ENCODE results near the gene PSKH1.
A peak's percentile ranks its signal among the peaks of the same experiment; 100 is the strongest.
"Not testable (repeated sequence)": the region's sequence is repeated elsewhere in the genome, so short reads cannot be mapped to it uniquely, and the experiment has no call there.

The PSKH1 gene

DNA sequence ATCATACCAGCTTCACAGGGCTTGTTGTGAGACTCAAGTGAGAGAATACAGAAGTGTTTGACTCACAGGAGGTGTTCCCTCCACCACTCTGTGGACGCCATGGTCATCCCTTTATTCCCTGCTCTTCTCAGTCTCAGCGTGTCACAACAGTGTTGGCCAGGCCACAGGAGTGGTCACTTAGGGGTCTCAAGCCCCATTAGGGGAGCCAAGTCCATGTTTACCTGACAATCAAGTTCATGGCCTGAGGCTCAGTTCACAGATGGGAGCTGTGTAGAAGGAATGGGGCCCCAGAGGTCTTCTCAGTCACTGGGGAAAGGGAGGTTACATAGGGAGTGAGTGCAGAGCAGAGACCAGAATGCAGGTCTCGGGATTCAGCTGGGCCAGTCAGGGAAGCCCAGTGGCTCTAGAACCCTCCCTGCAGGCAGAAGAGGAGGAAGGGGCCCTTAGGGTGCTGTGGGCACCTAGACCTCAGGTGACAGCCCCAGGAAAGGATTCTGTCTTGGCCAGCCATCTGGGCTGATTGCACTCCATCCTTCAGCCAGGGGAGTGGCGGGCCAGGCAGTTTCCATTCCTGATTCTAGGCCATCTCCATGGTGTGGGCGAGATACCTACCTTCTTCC lies 36.0 kb upstream of the PSKH1 start:
- Histone ChIP-seq H3K4me1 (ENCODE audit: control insufficient read depth, insufficient read depth, low read length) (peaks cover 30% of the 10 kb centered on the region), H3K27me3 (ENCODE audit: control insufficient read depth, insufficient read depth, low read length) (no peaks in the 10 kb centered on the region), H3K9me3 (ENCODE audit: control insufficient read depth, insufficient read depth, low read length) (no peaks in the 10 kb centered on the region), H3K36me3 (ENCODE audit: control insufficient read depth, insufficient read depth, low read length) (peaks cover 31% of the 10 kb centered on the region), H3K4me3 (ENCODE audit: low read depth, low read length) (no peak overlapping the region), H3K27ac (ENCODE audit: low read depth, low read length) (peak overlapping the region; percentile 87), H3K9ac (ENCODE audit: low read depth, low read length) (no peak overlapping the region)

DNA sequence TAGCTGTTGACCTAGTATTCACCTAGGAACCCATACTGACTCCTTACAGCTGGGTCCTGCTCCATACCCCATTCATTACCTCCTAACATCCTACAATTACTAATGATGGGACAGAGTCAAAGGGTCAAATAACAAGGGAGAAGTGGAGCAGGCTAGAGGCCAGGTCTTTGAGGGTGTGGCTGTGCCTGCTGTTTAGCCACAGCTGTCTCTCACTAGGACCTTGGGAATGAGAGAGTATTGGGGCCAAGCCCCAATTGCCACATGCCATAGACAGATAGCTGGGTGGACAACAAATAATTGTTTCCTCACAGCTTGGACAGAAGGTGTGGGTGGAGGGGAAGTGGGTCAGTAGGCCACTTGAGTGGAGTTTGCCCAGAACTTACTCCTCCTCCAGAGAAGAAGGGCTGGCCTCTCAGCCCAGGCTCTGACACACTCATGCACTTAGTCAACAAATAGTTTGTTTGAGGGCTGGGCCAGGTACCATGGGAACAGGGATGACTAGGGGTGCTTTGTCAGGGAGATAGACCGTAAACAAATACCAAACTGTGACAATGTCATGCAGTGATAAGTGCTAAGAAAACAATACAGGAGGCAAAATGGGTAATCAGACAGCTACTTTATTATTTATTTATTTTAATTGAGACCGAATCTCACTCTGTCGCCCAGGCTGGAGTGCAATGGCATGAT lies 35.4 kb upstream of the PSKH1 start:
- Histone ChIP-seq H3K9me3 (ENCODE audit: control insufficient read depth, insufficient read depth, low read length) (no peaks in the 10 kb centered on the region), H3K27me3 (ENCODE audit: control insufficient read depth, insufficient read depth, low read length) (no peaks in the 10 kb centered on the region), H3K36me3 (ENCODE audit: control insufficient read depth, insufficient read depth, low read length) (peaks cover 33% of the 10 kb centered on the region), H3K4me1 (ENCODE audit: control insufficient read depth, insufficient read depth, low read length) (peaks cover 30% of the 10 kb centered on the region), H3K9ac (ENCODE audit: low read depth, low read length) (peak overlapping the region; percentile 11; the same call in 1 of the 2 replicates), H3K27ac (ENCODE audit: low read depth, low read length) (peak overlapping the region; percentile 87), H3K4me3 (ENCODE audit: low read depth, low read length) (peak overlapping the region; percentile 34)

GRCh38 chr16:67858500-67858899 lies 34.6 kb upstream of the PSKH1 start:
- Histone ChIP-seq H3K9ac (ENCODE audit: low read depth, low read length) (no peak overlapping the region), H3K27me3 (ENCODE audit: control insufficient read depth, insufficient read depth, low read length) (no peaks in the 10 kb centered on the region), H3K4me1 (ENCODE audit: control insufficient read depth, insufficient read depth, low read length) (peaks cover 30% of the 10 kb centered on the region), H3K27ac (ENCODE audit: low read depth, low read length) (peak overlapping the region; percentile 77), H3K36me3 (ENCODE audit: control insufficient read depth, insufficient read depth, low read length) (peaks cover 36% of the 10 kb centered on the region), H3K4me3 (ENCODE audit: low read depth, low read length) (no peak overlapping the region), H3K9me3 (ENCODE audit: control insufficient read depth, insufficient read depth, low read length) (no peaks in the 10 kb centered on the region)

DNA sequence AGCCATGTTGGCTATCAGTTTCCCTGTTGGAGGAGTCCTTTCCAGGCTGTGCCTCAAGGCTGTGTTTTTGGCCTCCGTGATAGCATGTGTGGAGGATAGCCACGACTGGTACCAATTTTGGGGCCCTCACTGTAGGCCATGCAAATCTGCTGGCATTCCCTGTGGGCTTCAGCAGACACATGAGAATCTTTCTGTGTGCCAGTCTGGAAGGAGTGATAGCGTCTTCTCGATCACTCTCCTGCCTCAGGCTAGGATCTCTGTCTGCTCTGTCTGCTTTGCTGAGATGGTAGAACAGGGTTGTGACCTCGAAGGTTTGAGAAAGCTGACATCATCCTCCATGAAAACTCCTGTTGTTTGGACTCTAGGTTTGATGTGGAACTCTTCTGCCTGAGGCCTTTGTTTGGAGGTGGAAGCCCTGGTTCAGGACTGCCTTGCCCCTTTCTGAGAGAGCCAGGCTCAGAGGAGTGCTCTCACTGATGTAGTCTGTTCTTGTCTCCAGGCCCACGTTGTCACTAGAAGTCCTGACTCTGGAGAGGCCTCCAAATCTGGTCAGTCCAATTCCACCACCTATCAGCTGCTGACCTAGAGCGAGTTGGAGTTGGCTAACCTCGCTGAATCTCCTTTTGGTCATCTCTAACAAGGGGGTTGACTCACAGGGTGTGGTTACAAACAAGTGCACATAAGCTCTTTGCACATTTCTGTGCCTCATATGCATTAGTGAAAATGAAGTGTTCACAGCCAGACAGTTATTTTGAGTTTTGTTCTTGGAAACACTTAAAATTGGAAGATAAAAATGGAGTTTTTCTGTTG lies 32.3 kb upstream of the PSKH1 start:
- Histone ChIP-seq H3K9ac (ENCODE audit: low read depth, low read length) (no peak overlapping the region), H3K27me3 (ENCODE audit: control insufficient read depth, insufficient read depth, low read length) (no peaks in the 10 kb centered on the region), H3K4me1 (ENCODE audit: control insufficient read depth, insufficient read depth, low read length) (peaks cover 20% of the 10 kb centered on the region), H3K9me3 (ENCODE audit: control insufficient read depth, insufficient read depth, low read length) (no peaks in the 10 kb centered on the region), H3K4me3 (ENCODE audit: low read depth, low read length) (no peak overlapping the region), H3K27ac (ENCODE audit: low read depth, low read length) (no peak overlapping the region), H3K36me3 (ENCODE audit: control insufficient read depth, insufficient read depth, low read length) (peaks cover 34% of the 10 kb centered on the region)

GRCh38 chr16:67861877-67862276 lies 31.2 kb upstream of the PSKH1 start:
- no peak overlapping the region for H3K9ac ChIP-seq (ENCODE audit: low read depth, low read length)
- peaks cover 44% of the 10 kb centered on the region for H3K36me3 ChIP-seq (ENCODE audit: control insufficient read depth, insufficient read depth, low read length)
- no peak overlapping the region for H3K4me3 ChIP-seq (ENCODE audit: low read depth, low read length)
- H3K27ac ChIP-seq (ENCODE audit: low read depth, low read length): no peak overlapping the region
- no peaks in the 10 kb centered on the region for H3K9me3 ChIP-seq (ENCODE audit: control insufficient read depth, insufficient read depth, low read length)
- no peaks in the 10 kb centered on the region for H3K27me3 ChIP-seq (ENCODE audit: control insufficient read depth, insufficient read depth, low read length)
- H3K4me1 ChIP-seq (ENCODE audit: control insufficient read depth, insufficient read depth, low read length): peaks cover 17% of the 10 kb centered on the region

- Histone ChIP-seq H3K4me3 (ENCODE audit: low read depth, low read length) (no peak overlapping the region), H3K9ac (ENCODE audit: low read depth, low read length) (no peak overlapping the region), H3K27me3 (ENCODE audit: control insufficient read depth, insufficient read depth, low read length) (no peaks in the 10 kb centered on the region), H3K27ac (ENCODE audit: low read depth, low read length) (no peak overlapping the region), H3K4me1 (ENCODE audit: control insufficient read depth, insufficient read depth, low read length) (peaks cover 7% of the 10 kb centered on the region), H3K36me3 (ENCODE audit: control insufficient read depth, insufficient read depth, low read length) (peaks cover 54% of the 10 kb centered on the region), H3K9me3 (ENCODE audit: control insufficient read depth, insufficient read depth, low read length) (no peaks in the 10 kb centered on the region)
These were observed 30.2 kb upstream of the PSKH1 start for GRCh38 chr16:67862623-67863583.

DNA sequence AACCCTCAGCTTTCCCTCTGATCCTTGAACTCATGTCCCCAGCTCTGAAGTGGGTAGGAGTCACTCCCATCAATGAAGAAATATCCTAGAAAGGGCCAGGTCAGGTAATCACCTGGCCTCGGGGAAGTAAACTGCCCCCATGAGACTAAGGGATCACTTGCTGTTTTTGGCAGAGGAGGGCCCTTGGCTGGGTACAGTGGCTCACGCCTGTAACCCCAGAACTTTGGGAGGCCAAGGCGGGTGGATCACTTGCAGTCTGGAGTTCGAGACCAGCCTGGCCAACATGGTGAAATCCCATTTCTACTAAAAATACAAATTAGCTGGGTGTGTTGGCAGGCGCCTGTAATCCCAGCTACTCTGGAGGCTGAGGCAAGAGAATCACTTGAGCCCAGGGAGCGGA lies 29.0 kb upstream of the PSKH1 start:
- H3K27ac ChIP-seq (ENCODE audit: low read depth, low read length); H3K9me3 ChIP-seq (ENCODE audit: control insufficient read depth, insufficient read depth, low read length); H3K9ac ChIP-seq (ENCODE audit: low read depth, low read length); H3K27me3 ChIP-seq (ENCODE audit: control insufficient read depth, insufficient read depth, low read length); H3K4me1 ChIP-seq (ENCODE audit: control insufficient read depth, insufficient read depth, low read length); H3K4me3 ChIP-seq (ENCODE audit: low read depth, low read length): not testable (repeated sequence)
- H3K36me3 ChIP-seq (ENCODE audit: control insufficient read depth, insufficient read depth, low read length): peaks cover 64% of the 10 kb centered on the region

- Histone ChIP-seq H3K4me3 (ENCODE audit: low read depth, low read length) (no peak overlapping the region), H3K4me1 (ENCODE audit: control insufficient read depth, insufficient read depth, low read length) (no peaks in the 10 kb centered on the region), H3K27me3 (ENCODE audit: control insufficient read depth, insufficient read depth, low read length) (no peaks in the 10 kb centered on the region), H3K36me3 (ENCODE audit: control insufficient read depth, insufficient read depth, low read length) (peaks cover 68% of the 10 kb centered on the region), H3K9me3 (ENCODE audit: control insufficient read depth, insufficient read depth, low read length) (no peaks in the 10 kb centered on the region), H3K9ac (ENCODE audit: low read depth, low read length) (no peak overlapping the region), H3K27ac (ENCODE audit: low read depth, low read length) (no peak overlapping the region)
These were observed 28.5 kb upstream of the PSKH1 start for GRCh38 chr16:67864594-67864993.

GRCh38 chr16:67865318-67865717 lies 27.7 kb upstream of the PSKH1 start:
- H3K27me3 ChIP-seq (ENCODE audit: control insufficient read depth, insufficient read depth, low read length): no peaks in the 10 kb centered on the region
- no peaks in the 10 kb centered on the region for H3K9me3 ChIP-seq (ENCODE audit: control insufficient read depth, insufficient read depth, low read length)
- no peak overlapping the region for H3K4me3 ChIP-seq (ENCODE audit: low read depth, low read length)
- H3K36me3 ChIP-seq (ENCODE audit: control insufficient read depth, insufficient read depth, low read length): peaks cover 72% of the 10 kb centered on the region
- H3K4me1 ChIP-seq (ENCODE audit: control insufficient read depth, insufficient read depth, low read length): no peaks in the 10 kb centered on the region
- no peak overlapping the region for H3K27ac ChIP-seq (ENCODE audit: low read depth, low read length)
- H3K9ac ChIP-seq (ENCODE audit: low read depth, low read length): no peak overlapping the region

GRCh38 chr16:67868290-67868689 lies 24.8 kb upstream of the PSKH1 start:
- no peak overlapping the region for H3K27ac ChIP-seq (ENCODE audit: low read depth, low read length)
- no peak overlapping the region for H3K4me3 ChIP-seq (ENCODE audit: low read depth, low read length)
- no peaks in the 10 kb centered on the region; the same call in 1 of the 2 replicates for H3K4me1 ChIP-seq (ENCODE audit: control insufficient read depth, insufficient read depth, low read length)
- no peak overlapping the region for H3K9ac ChIP-seq (ENCODE audit: low read depth, low read length)
- H3K9me3 ChIP-seq (ENCODE audit: control insufficient read depth, insufficient read depth, low read length): no peaks in the 10 kb centered on the region
- no peaks in the 10 kb centered on the region for H3K27me3 ChIP-seq (ENCODE audit: control insufficient read depth, insufficient read depth, low read length)
- peaks cover 68% of the 10 kb centered on the region for H3K36me3 ChIP-seq (ENCODE audit: control insufficient read depth, insufficient read depth, low read length)

Measured in HUES48 (cell line).